ENCODE data around the gene STK17A. TPM values are rescaled to one million over a fixed set of nuclear protein-coding genes. Genes with fewer than 3 reads are reported as not detected.

The STK17A gene
- total and polyA plus RNA-seq, 2 of the 8 experiments (the other 6 are each of a cell fraction or from before 2014, with no cell fraction given), result 2.2 to 12.2 TPM

DNA sequence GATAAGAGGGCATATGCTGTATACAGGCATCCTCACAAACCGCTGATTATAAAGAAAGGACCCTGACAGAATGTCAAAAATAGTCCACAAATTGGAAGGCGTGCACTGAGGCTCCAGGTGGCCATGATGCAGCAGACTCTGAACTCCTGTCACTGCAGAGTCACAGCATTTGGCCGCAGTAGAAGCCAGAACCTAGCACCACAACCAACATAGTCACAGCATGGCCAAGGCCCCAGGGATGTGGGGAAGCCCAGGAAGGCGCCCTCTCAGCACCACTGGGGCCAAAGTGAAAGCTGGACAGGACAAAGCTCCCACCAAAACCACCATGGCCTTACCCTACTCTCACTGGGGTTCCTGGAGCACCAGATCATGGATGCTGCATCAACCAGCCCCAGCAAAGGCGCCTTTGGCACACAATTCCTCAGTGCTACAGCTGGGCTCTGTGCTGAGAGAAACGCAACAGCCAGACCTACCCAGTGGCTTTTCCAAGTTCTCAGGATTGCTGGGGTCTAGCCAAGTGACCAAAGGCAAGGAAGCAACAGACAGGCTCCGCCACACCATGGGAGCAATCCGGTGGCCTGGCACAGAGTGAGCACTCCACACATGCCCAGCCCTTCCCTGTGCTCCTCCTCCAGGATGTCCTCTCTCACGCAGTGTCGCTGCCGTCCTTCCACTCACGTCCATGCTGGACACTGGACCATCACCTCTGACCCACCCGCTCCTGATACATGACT lies 60.2 kb downstream of the STK17A start:
- H3K14ac ChIP-seq (ENCODE audit: insufficient read length), result no peak overlapping the region
- no peak overlapping the region for H2AFZ ChIP-seq (ENCODE audit: low read length)
- no peak overlapping the region for H3K4me2 ChIP-seq (ENCODE audit: insufficient read depth in 1 of 2, low read depth in 2 of 2, low read length in 2 of 2)
- H3K79me1 ChIP-seq (ENCODE audit: low read depth, low read length), result peaks cover 8% of the 10 kb centered on the region
- FAIRE-seq (no peak), DNase-seq (ENCODE audit: low read depth in 1 of 2, low spot score in 2 of 2) (no peak)
- H3K4ac ChIP-seq (replicated peaks; ENCODE audit: insufficient read length, low read depth, low read length), result no peak overlapping the region
- H2BK5ac ChIP-seq (ENCODE audit: low read depth, low read length), result peak overlapping the region; percentile 44; the same call in 1 of the 2 replicates
- 88% methylated on average over 13 of the region's 13 CpGs; no CpG with 5 or more reads in 1 of the 2 experiments for WGBS, 2 experiments (ENCODE audit: extremely low coverage in 1 of 2, insufficient coverage in 1 of 2, insufficient read length in 1 of 2, insufficient replicate concordance in 2 of 2, low coverage in 1 of 2, low lambda C conversion rate in 2 of 2, missing lambda C conversion rate in 1 of 2)
- H3K4me1 ChIP-seq (replicated peaks in 1 of 4; ENCODE audit: control insufficient read depth in 3 of 4, insufficient read depth in 4 of 4, low read length in 3 of 4), result peaks cover 9 to 17% (median 12%) of the 10 kb centered on the region in 4 experiments
- H3K4me3 ChIP-seq (ENCODE audit: extremely low read depth in 1 of 4, insufficient read depth in 2 of 4, low read depth in 3 of 4, low read length in 4 of 4), result no peak overlapping the region
- H3K9ac ChIP-seq (replicated peaks in 1 of 4; ENCODE audit: extremely low read depth in 1 of 4, low read depth in 3 of 4, low read length in 3 of 4), result no peak overlapping the region
- no peaks in the 10 kb centered on the region for H3K9me3 ChIP-seq (ENCODE audit: insufficient read depth in 2 of 2, low read depth in 1 of 2, low read length in 1 of 2)
- ChIA-PET POLR2A (ENCODE audit: partially characterized antibody) (no interaction called here), CTCF (ENCODE audit: partially characterized antibody) (no interaction called here)
- H4K5ac ChIP-seq (ENCODE audit: insufficient read length, low read depth, low read length), result no peak overlapping the region
- H3K79me2 ChIP-seq (ENCODE audit: control insufficient read depth in 1 of 2, insufficient read depth in 2 of 2, low read length in 2 of 2), result no peaks in the 10 kb centered on the region
- H2AK5ac ChIP-seq (ENCODE audit: low read depth, low read length), result no peak overlapping the region
- H3K18ac ChIP-seq (ENCODE audit: extremely low read depth, low read length), result no peak overlapping the region
- no peak overlapping the region for H2BK20ac ChIP-seq (ENCODE audit: low read length)
- H2BK120ac ChIP-seq (replicated peaks; ENCODE audit: low read depth, low read length), result no peak overlapping the region
- no peak overlapping the region for H4K8ac ChIP-seq (ENCODE audit: extremely low read depth, insufficient read depth, low read length)
- no peak overlapping the region for H3K56ac ChIP-seq (replicated peaks; ENCODE audit: insufficient read length, low read depth, low read length)
- no peak overlapping the region for H3K23ac ChIP-seq (ENCODE audit: insufficient read length)
- H3K36me3 ChIP-seq (ENCODE audit: control insufficient read depth in 2 of 4, insufficient read depth in 4 of 4, low read length in 3 of 4), result peaks cover 0 to 62% (median 24%) of the 10 kb centered on the region in 4 experiments; a peak in 7 of 8 replicates
- no peaks in the 10 kb centered on the region; the same call in 1 of the 2 replicates for H3K23me2 ChIP-seq (ENCODE audit: low read depth, low read length)
- no peaks in the 10 kb centered on the region for H4K20me1 ChIP-seq (replicated peaks in 1 of 2; ENCODE audit: control insufficient read depth in 1 of 2, insufficient read depth in 2 of 2, low read length in 2 of 2)
- no peak overlapping the region for H3K27ac ChIP-seq (ENCODE audit: low read depth, low read length)
- H2BK15ac ChIP-seq (ENCODE audit: low read length), result no peak overlapping the region
- no peak overlapping the region for H2BK12ac ChIP-seq (ENCODE audit: low read depth, low read length)
- H4K91ac ChIP-seq (replicated peaks; ENCODE audit: insufficient read length, low read length), result no peak overlapping the region
- H3K27me3 ChIP-seq (replicated peaks in 1 of 4; ENCODE audit: control insufficient read depth in 3 of 4, extremely low read depth in 1 of 4, insufficient read depth in 3 of 4, low read length in 3 of 4), result no peaks in the 10 kb centered on the region
- TF ChIP-seq SIN3A (conservative IDR thresholded peaks at IDR 0.05 in 1 of 2, IDR thresholded peaks at IDR 0.05 in 1 of 2; ENCODE audit: low read depth in 1 of 2, low read length in 2 of 2) (no peak), TBP (IDR thresholded peaks at IDR 0.05; ENCODE audit: low read depth, low read length) (no peak)
